KOPT-K1 (cell line): ENCODE measurements around the gene STK25.

Experiments used
- H3K27ac ChIP-seq: fragments of 200-600 bp; sonication (generic); 2 replicates; pipeline ENCODE4 v1.5.1; 2016; ENCODE audit warnings: antibody characterized with exemption, mild to moderate bottlenecking, low read depth, low read length; ENCODE audit not compliant: poor library complexity, severe bottlenecking
- H3K36me3 ChIP-seq: fragments of 200-600 bp; sonication (generic); 2 replicates; pipeline ENCODE4 v1.5.1; 2017; ENCODE audit warnings: antibody characterized with exemption, mild to moderate bottlenecking, low read length, moderate library complexity; ENCODE audit not compliant: insufficient read depth
- H3K9me3 ChIP-seq: fragments of 200-600 bp; sonication (generic); 2 replicates; pipeline ENCODE4 v1.5.1; 2017; ENCODE audit warnings: antibody characterized with exemption, low read length, mild to moderate bottlenecking; ENCODE audit not compliant: insufficient read depth, poor library complexity, severe bottlenecking

Gene STK25

DNA sequence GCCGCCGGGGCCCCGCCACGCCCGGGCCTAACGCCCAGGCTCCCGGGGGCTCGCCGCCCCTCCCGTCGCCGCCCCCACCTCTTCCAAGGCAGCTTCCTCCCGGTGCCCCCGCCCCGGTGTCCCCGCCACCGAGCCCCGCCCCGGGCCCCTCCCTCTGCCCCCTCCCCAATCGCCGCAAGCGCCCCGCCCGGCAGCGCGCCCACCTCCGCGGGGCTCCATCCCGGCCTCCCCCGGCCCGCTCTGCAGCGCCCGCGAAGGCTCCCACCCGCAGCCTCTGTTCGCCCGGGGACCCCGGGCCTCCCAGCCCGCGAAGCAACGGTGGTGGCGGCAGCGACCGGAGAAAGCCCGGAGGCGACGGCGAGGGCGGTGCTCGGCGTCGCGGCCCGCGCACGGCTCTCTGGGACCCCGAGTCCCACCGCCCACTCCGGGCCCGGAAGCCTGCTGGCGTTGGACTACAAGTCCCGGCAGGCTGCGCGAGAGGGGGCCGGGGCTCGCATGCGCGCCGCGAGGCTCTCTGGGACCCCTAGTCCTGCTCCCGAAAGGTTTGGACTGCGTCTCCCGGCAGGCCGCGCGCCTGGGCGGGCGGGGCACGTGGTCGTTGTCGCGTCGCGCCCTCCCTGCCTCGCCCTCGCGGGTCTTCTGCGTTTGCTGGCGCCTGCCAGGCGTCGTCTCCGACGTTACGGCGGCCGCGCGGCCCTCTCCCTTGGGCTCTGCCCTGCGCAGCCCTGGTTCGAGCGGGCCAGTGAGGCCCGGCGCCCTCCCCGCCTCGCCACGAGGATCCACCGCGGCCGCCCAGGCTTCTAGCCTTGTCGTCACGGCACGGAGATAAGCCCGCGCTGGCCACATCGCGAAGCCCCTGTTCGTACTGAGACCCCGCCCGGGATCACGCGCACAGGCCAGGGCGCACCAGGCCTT is at the start of gene STK25:
TSS of gene STK25 (minus strand) at position 345 of the 915 bp plus-strand sequence. CDS start 549 bp downstream, outside the sequence.
- Histone ChIP-seq H3K27ac (peak within 1 kb of the TSS; percentile 84), H3K36me3 (peaks cover 7% of the 10 kb centered on the region), H3K9me3 (no peaks in the 10 kb centered on the region)

DNA sequence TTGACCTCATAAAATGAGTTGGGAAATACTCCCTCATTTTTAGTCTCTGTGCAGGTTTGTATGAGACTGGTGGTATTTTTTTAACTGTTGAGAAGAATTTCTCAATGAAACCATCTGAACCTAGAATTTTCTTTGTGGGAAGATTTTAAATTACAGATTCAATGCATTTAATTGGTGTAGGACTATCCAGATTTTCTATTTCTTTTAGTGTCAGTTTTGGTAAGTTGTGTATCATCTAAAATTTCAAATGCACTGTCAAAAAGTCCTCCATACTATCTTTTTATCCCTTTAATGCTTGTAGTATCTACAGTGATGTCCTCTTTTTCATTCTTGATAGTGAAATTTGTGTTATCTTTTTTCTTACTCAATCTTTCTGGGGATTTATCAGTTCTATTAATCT is 48.4 kb upstream of the STK25 start:
- no peak overlapping the region for H3K27ac ChIP-seq
- no peaks in the 10 kb centered on the region for H3K9me3 ChIP-seq
- H3K36me3 ChIP-seq: no peaks in the 10 kb centered on the region

DNA sequence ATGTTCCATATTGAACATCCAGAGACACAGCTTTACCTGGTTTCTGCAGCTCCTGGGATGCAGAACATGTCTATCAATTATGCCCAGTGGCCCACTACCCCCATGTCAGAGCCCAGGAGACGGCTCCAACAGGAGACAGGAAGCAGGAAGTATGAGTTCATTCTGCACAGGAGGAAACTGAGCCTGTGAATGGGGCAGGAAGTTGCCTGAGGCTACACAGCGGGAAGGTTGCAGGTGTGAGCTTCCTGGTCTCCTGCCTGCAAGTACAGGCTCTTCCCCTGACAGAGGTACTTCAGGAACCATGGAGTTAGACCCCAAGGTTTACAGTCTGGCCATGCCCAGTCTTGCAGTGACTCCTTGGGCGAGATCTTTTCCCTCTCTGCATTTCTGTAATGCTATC is 47.3 kb upstream of the STK25 start:
- no peak overlapping the region for H3K27ac ChIP-seq
- H3K9me3 ChIP-seq: no peaks in the 10 kb centered on the region
- no peaks in the 10 kb centered on the region for H3K36me3 ChIP-seq

DNA sequence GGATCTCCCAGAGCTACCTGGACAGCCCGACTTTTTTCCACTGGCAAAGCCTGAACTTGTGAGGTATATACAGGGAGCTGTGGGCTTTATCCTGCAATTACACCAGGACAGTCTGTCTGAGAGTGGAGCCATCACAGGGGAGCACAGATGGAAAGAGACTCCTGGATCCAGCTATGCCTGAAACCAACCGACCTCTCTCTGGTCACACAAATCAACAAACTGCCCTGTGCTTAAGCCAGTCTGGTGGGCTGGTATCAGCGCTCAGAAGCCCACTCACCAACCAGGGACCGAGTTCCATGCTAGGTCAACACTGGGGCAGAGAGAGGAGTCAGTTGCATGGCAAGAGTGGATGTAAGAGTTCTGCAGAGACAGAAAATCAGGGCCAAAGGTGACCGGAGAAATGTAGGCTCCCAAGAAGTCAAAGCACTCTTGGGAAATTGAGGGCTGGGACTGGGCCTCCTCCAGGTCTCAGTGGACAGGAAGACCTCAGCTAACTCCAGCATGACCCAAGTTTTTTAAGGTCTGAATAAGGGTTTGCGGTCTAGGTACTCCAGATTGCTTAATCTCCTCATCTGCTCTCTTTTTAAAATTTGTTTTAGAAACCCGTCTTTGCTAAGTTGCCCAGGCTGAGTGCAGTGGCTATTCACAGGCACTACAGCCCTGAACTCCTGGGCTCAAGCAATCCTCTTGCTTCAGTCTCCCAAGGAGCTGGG is 46.4 kb upstream of the STK25 start:
- no peak overlapping the region for H3K27ac ChIP-seq

DNA sequence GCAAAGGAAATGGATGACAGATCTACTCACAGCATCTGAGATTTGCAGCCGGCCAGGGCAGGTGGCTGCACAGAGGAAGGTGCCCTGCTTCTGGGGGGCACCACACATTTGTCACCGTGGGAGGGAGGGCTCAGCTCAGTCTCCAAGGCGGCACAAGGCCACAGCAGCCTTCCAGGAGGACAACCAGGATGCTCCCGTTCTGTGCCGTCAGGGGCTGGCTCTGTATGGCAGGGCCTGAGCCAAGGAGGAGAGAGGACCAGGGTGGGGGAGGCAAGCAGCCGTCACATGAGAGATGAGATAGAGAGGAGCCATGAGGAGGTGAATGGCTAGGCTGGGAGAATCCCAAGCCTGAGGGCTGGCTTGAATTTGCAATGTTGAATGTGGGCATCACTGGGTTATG is 45.6 kb upstream of the STK25 start:
- no peaks in the 10 kb centered on the region for H3K9me3 ChIP-seq
- H3K36me3 ChIP-seq: no peaks in the 10 kb centered on the region

More for the DNA sequence above, 46.4 kb upstream of the STK25 start:
- Histone ChIP-seq H3K36me3 (no peaks in the 10 kb centered on the region), H3K9me3 (no peaks in the 10 kb centered on the region)

DNA sequence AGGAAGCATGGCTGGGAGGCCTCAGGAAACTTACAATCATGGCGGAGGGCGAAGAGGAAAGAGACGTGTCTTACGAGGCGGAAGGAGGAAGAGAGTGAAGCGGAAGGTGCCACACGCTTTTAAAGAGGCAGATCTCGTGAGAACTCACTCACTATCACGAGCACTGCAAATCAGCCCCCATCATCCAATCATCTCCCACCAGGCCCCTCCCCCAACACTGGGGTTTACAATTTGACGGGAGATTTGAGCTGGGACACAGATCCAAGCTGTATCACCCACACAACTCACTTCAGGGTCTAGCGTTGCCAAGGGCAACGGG is 45.1 kb upstream of the STK25 start:
- no peaks in the 10 kb centered on the region for H3K36me3 ChIP-seq
- no peak overlapping the region for H3K27ac ChIP-seq
- no peaks in the 10 kb centered on the region for H3K9me3 ChIP-seq

More for the DNA sequence above, 45.6 kb upstream of the STK25 start:
- H3K27ac ChIP-seq: no peak overlapping the region

DNA sequence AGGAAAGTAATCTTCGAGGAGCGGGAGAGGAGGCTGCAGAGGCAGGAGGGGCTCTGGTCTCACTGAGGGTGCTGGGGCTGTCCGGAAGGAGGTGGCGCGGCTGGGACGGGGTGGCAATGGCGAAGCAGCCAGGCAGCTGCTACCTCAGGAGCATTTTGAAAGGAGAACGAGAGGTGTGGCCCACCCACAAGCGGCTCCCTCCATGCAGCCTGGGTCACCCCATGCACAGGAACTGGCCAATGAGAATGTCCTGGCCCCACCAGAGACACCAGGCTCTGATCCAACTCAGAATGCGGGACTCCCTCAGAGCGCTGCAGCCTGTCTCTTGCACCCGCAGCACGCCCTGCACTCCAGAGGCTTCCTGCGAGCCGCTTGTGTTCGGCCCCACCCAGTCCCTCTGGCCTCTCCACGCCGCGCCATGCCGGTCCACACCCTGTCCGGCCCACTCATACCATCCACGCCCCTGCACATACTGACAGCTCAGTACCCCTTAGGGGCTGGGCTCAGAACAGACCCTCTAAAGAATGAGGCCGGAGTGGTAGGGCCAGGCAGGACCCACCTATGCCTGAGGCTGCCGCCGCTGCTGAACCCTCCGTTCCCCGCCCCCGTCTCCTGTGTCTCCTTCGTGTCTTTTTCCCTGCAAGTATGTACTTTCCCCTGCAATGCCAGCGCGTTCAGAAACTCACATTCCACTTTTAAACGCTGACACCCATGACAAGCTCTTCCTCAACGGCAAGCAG is 43.8 kb upstream of the STK25 start:
- Histone ChIP-seq H3K36me3 (no peaks in the 10 kb centered on the region), H3K9me3 (no peaks in the 10 kb centered on the region), H3K27ac (no peak overlapping the region)

DNA sequence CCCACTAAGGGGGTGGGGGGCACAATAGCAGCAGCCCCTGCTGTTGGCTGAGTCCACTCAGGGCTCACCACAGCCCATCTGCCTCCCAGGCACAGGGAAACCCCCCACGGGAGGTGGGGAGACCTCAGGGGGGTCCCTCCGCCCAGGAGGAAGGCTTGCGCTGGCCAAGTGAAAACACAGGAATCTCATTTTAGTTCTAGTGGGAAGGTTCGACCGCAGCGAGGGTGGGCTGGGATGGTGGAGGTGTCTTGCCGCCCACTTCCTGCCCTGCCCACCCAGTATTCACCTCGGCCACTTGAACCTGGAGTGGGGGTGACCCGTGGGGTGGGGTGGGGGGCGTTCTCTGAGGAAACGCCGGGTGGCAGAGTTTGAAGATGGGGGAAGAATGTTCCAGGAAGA is 43.2 kb upstream of the STK25 start:
- H3K27ac ChIP-seq: no peak overlapping the region
- H3K9me3 ChIP-seq: no peaks in the 10 kb centered on the region
- H3K36me3 ChIP-seq: no peaks in the 10 kb centered on the region

DNA sequence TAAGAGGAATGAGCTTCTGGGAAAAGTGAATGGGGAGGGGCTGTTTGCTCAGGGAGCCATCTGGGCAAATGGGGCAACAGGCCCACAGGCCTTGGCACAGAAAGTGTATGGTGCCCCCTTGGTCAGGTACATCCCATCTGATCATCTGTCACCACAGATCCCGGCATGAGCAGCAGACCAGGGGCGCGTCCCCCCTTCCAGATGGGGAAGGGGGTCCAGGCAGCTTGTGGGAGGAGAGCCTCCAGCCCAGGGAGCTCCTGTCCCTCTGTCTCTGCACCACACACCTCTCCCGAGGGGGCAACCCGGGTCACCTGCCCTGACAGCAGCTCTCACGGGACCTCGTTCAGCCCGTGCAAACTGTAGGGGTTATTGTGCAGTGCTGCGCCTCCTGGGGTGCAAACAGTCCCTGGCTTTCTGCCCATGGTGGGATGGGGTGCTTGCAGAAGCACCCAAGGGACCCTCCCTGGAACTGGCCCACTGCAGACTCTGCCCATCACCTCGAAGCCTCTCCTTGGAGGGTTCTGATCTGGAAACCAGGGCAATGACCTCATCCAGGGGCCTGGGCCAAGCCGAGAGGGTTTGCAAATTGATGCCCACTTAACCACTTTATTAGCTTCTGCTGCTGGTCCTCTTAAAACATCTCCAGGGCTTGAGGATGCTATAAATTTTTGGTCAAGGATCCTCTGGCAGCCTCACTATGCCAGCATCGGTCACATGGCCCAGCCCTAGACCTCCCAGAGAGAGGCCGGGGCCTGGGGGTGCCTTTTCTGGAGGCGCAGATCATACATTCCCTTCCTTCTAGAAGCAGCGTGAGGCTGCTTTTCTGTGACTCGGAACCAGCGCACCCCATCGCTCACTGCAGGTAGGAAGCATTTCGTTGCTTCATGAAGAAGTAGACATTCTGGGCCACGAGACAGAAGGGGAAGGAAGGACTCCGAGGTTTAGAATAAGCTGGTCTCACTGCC is 42.5 kb upstream of the STK25 start:
- Histone ChIP-seq H3K27ac (no peak overlapping the region), H3K36me3 (no peaks in the 10 kb centered on the region), H3K9me3 (no peaks in the 10 kb centered on the region)

DNA sequence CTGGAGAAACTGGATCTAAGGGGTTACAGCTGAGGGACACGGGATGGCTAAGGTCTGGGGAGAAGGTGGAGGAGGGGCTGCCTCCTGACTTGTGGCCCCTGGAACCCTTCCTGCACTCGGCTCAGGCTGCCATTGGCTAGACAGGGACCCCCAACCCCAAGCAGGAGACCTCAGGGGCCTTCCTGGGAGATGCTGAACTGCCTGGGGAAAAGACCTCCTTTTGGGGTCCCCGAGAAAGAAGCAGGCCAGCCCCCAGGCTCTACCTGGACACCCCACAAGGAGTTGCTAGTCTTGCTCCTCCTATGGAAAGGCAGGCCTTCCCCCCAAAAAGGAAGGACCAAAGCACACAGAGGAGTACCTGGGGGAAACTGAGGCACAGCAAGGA is 40.1 kb upstream of the STK25 start:
- no peak overlapping the region for H3K27ac ChIP-seq
- H3K9me3 ChIP-seq: no peaks in the 10 kb centered on the region
- no peaks in the 10 kb centered on the region for H3K36me3 ChIP-seq

DNA sequence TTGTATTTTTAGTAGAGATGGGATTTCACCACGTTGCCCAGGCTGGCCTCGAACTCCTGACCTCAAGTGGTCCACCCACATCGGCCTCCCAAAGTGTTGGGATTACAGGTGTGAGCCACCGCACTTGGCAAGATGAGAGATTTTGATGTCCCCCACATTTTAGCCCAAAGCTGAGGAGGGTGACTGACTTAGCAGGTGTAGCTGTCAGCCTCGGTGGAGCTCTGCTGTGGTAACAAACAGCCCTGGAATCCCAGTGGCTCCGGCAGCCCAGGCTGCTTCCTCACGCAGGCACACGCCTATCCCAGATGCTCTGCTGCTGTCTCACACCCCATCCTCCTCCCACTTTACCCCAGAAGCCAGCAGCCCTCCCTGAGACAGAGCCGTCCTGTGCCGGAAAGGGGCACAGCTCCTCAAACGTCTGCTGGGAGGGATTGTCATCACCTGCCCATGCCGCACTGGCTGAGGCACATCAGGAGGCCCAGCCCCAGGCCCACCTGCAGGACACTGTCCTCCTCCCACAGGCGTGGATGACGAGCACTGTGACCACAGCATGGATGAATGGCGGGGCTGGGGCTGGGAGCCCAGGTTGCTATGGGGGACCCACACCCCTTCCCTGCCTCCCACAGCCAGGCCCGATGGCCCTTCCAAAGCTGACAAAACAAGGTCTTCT is 39.5 kb upstream of the STK25 start:
- Histone ChIP-seq H3K27ac (no peak overlapping the region), H3K36me3 (no peaks in the 10 kb centered on the region), H3K9me3 (no peaks in the 10 kb centered on the region)

DNA sequence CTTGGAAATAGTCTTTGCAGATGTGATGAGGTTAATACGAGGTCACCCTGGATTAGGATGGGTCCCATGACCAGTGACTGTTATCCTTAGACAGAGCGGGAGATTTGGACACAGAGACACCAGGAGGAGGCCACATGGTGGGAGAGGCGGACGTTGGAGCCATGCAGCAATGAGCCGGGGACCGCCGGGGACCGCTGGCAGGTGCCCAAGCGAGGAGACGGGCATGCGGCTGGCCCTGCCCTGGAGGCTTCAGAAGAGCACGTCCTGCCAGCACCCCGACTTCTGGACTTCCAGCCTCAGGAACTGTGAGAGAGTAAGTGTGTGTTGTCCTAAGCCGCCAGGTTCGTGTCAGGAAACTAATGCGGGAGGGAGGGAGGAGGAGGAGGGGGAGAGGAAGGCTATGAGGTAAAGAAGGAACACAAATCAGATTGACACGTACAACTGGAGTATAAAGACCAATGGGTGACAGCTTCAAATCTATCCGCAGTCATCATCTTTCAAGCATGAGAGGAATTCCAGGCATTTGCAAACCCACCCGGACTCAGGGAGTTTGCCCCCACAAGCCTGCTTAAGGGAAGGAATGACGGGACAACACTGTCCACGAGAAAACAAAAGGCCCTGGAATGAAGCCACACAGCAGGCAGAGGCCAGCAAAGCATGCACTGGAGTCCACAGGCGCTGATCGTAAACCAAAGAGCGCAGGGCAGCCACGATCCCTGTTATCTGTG is 38.6 kb upstream of the STK25 start:
- no peaks in the 10 kb centered on the region for H3K36me3 ChIP-seq
- no peak overlapping the region for H3K27ac ChIP-seq

More for the DNA sequence above, 38.6 kb upstream of the STK25 start:
- H3K9me3 ChIP-seq: no peaks in the 10 kb centered on the region
